ENCODE measurements around the gene SAMD14.

SAMD14 gene

GRCh38 chr17:50133769-50134099 lies 3.8 kb upstream of the SAMD14 start:
- no peak for DNase-seq (ENCODE audit: low read depth, low spot score)

- peak; percentile 74 for DNase-seq (ENCODE audit: low read depth, low spot score)
Measured at GRCh38 chr17:50133028-50133768, 3.2 kb upstream of the SAMD14 start.

- no peak for DNase-seq (ENCODE audit: low read depth, low spot score)
Measured at GRCh38 chr17:50132104-50132794, 2.3 kb upstream of the SAMD14 start.

- peak; percentile 58 for DNase-seq (ENCODE audit: low read depth, low spot score)
Measured at GRCh38 chr17:50130559-50131305, 772 bp upstream of the SAMD14 start.

GRCh38 chr17:50129353-50129727 lies 620 bp downstream of the SAMD14 start:
- no peak for DNase-seq (ENCODE audit: low read depth, low spot score)

DNA sequence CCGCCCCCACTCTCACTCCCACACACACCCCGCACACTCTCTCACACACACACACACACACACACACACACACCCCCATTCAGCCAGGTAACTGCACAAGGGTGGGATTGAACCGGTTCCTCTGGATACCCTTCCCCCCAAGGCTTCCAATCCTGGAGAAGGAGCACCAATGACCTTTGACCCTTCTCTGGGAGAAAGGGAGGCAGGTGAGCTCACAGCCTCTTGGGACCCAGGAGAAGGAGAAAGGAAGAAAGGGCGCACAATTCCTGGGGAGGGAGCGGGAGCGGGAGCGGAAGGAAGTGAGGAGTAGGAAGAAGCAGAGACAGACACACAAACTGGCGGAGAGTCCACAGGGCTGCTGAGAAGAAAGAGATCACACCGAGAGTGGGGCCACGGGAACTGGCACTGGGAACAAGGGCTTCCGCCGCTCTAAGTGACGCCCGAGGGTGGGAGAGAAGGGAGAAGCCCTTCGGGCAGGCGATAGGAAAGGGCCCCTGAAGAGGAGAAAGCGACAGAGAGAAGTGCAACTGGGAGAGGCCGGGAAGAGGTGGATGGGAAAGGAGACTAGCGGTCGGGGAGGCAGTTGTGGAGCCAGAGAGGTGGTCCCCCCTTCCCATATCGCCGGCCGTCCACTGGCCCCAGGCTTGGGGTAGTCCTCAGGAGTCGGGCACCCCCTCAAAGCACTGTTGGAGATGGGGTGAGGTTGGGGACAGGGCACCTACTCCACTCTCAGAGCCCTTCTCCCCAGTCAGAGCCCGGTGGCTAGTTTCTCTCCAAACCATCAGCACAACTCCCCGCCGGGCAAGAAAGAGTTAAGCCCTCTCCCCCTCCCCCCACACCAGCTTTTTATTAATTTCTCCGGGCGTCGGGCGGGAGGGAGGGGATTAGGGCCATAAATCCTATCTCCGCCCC lies 1.3 kb downstream of the SAMD14 start:
- DNase-seq (ENCODE audit: low read depth, low spot score) = peak; percentile 90

- DNase-seq (ENCODE audit: low read depth, low spot score) = peak; percentile 23
Measured at GRCh38 chr17:50127697-50128361, 2.1 kb downstream of the SAMD14 start.

DNA sequence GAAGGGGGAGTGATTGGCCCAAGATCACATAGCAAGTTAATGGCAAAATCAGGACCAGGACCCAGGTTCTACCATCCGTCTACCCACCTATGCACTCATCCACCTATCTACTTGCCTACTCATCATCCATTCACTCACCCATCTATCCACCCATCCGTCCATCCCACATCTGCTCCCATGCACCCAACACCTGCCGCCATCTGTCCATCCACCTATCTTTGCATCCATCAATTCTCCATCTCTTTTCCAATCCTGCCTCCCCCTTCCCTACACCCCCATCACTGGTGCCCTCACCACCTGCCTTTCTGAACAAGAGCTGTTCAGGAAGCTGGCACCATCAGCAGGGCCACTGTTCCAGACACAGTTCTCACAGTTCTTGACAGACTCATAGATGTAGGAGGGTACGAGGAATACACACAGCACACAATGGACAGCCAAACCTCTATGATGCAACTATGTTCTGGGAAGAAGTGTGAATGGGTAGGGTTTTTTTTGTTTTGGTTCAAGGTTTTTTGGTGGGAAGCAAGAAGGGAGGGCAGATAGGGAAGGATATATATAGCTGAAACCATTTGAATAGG lies 4.5 kb downstream of the SAMD14 start:
- DNase-seq (ENCODE audit: low read depth, low spot score) = no peak

- DNase-seq (ENCODE audit: low read depth, low spot score) = peak; percentile 76
Measured at GRCh38 chr17:50123649-50124349, 6.2 kb downstream of the SAMD14 start.

- DNase-seq (ENCODE audit: low read depth, low spot score) = peak; percentile 61
Measured at GRCh38 chr17:50122945-50123344, 7.0 kb downstream of the SAMD14 start.

GRCh38 chr17:50120475-50121253 lies 9.3 kb downstream of the SAMD14 start:
- no peak for DNase-seq (ENCODE audit: low read depth, low spot score)

DNA sequence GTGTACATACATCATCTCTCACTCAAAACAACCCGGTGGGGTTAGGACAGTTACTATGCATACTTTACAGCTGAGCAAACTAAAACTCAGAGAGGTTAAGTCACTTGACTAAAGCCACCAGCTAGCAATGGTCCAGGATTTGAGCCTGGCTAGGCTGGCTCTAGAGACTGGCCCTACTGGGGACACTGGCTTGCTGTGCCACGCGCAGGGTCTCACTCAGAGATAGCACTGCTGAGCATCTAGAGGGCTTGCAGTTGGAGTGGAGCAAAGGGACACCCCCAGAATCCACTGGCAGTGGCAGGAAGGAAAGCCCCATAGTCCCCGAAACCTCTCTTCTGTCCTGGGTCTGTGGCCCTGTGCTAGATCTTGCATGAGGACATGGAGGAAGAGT lies 11.1 kb downstream of the SAMD14 start:
- DNase-seq (ENCODE audit: low read depth, low spot score) = no peak

DNA sequence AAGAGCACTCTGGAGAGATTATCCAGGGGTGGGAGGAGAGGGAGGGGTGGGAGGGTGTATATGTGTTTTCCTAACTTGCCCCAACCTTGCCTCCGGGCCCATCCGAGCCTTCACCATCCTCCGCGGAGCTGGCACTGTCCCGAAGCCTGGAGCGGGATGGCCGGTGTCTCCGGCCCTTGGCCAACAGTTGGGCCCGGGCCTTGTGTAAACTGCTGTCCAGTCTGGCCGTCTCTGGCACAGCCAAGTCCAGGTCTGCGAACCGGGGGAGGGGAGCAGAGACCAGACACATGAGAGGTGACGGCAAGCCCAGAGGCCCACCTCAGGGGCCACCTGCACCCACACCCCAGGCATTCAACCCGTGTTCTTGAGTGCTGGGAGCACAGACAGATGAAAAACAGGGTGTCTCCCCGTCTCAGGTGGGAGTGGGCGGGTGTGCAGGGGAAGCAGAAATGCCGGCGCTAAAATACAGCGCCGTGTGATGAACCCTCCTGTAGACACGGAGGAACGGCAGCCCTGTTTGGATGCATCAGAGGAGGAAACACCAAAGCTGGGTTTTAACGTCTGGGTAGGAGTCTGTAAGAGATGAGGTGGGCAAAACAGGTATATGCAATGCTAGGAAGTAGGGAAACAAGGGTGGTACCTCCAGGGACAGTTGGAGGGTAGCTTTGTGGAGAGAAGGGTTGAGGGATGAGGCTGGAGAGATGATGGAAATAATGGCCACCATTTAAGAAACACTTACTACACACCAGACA lies 11.7 kb downstream of the SAMD14 start:
- DNase-seq (ENCODE audit: low read depth, low spot score) = no peak

- peak; percentile 90 for DNase-seq (ENCODE audit: low read depth, low spot score)
Measured at GRCh38 chr17:50117202-50118051, 12.5 kb downstream of the SAMD14 start.

- no peak for DNase-seq (ENCODE audit: low read depth, low spot score)
Measured at GRCh38 chr17:50115756-50116155, 14.2 kb downstream of the SAMD14 start.

DNA sequence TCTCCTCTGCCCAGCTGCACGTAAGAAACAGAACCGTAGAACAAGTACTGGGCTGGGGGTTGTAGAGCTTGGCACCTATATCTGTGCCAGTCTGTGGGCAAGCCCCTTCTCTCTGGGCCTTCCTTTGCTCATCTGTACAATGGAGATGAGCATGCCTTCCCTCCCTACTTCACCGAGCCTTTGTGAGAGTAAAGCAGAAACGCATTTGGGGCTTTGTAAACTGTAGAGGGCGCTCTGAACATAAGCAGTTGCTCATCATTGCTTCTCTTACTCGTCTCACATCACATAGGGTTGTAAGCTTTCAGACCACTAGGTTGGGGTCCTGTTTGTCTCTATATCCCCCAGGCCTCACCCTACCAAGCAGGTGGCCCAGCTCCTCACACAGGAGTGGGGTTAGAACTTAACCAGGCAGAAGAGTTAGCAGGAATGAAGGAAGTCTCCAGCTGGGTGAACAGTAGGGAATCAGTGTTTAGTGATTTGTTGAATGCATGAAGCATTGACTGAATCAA lies 15.1 kb downstream of the SAMD14 start:
- peak; percentile 80 for DNase-seq (ENCODE audit: low read depth, low spot score)

- no peak for DNase-seq (ENCODE audit: low read depth, low spot score)
Measured at GRCh38 chr17:50114401-50114800, 15.6 kb downstream of the SAMD14 start.

Measured in ELF-1 (cell line).